CD4-positive, alpha-beta T cell treated with Interleukin-6 at 100 ng/mL for 8 hours (primary cell): ENCODE results near the gene CCDC157.
A peak's percentile ranks its signal among the peaks of the same experiment; 100 is the strongest.
"Not testable (repeated sequence)": the region's sequence is repeated elsewhere in the genome, so short reads cannot be mapped to it uniquely, and the experiment has no call there.

ENCODE experiments used
- DNase-seq: peaks from one replicate; pipeline ENCODE4 v3.0.0-alpha.2; 2020; ENCODE audit warnings: mixed read lengths, low spot score

The CCDC157 gene

GRCh38 chr22:30326255-30326705 lies 30.5 kb upstream of the CCDC157 start:
- DNase-seq: no peak

- DNase-seq: peak; percentile 96
Measured at GRCh38 chr22:30326706-30327362, 30.0 kb upstream of the CCDC157 start, which contains the start of gene TBC1D10A. Gene TBC1D10A (minus strand): TSS chr22:30326941. CDS start chr22:30326881, 60 bp downstream.

- DNase-seq: no peak
Measured at GRCh38 chr22:30327864-30328345, 28.9 kb upstream of the CCDC157 start.

GRCh38 chr22:30328466-30329049 lies 28.2 kb upstream of the CCDC157 start:
- no peak for DNase-seq

- no peak for DNase-seq
Measured at GRCh38 chr22:30332551-30332950, 24.3 kb upstream of the CCDC157 start.

- DNase-seq: no peak
Measured at GRCh38 chr22:30332994-30333706, 23.7 kb upstream of the CCDC157 start.

- no peak for DNase-seq
Measured at GRCh38 chr22:30333707-30334087, 23.1 kb upstream of the CCDC157 start.

- no peak for DNase-seq
Measured at GRCh38 chr22:30334646-30335045, 22.2 kb upstream of the CCDC157 start.

- no peak for DNase-seq
Measured at GRCh38 chr22:30335236-30335635, 21.6 kb upstream of the CCDC157 start.

- DNase-seq: no peak
Measured at GRCh38 chr22:30336752-30337460, 19.9 kb upstream of the CCDC157 start.

- DNase-seq: no peak
Measured at GRCh38 chr22:30337461-30337778, 19.4 kb upstream of the CCDC157 start.

- not testable (repeated sequence) for DNase-seq
Measured at GRCh38 chr22:30338341-30338740, 18.5 kb upstream of the CCDC157 start.

GRCh38 chr22:30338802-30339201 lies 18.0 kb upstream of the CCDC157 start:
- DNase-seq: no peak

GRCh38 chr22:30340911-30341685 lies 15.7 kb upstream of the CCDC157 start:
- DNase-seq: no peak

- DNase-seq: peak; percentile 16
Measured at GRCh38 chr22:30344447-30345200, 12.2 kb upstream of the CCDC157 start.

- no peak for DNase-seq
Measured at GRCh38 chr22:30347255-30347892, 9.4 kb upstream of the CCDC157 start.

- no peak for DNase-seq
Measured at GRCh38 chr22:30348404-30348803, 8.4 kb upstream of the CCDC157 start.

GRCh38 chr22:30348809-30349208 lies 8.0 kb upstream of the CCDC157 start:
- DNase-seq: no peak

GRCh38 chr22:30351226-30351625 lies 5.6 kb upstream of the CCDC157 start:
- no peak for DNase-seq

- DNase-seq: no peak
Measured at GRCh38 chr22:30354644-30355043, 2.2 kb upstream of the CCDC157 start.

- DNase-seq: no peak
Measured at GRCh38 chr22:30357236-30357570, 396 bp downstream of the CCDC157 start.
